ENCODE measurements around the gene ZBTB46.

Gene ZBTB46

GRCh38 chr20:63705232-63706026, 125.6 kb downstream of the ZBTB46 start:
- no peak overlapping the region for H3K4me3 ChIP-seq (replicated peaks; ENCODE audit: low read depth, low read length)
- no peak for DNase-seq (ENCODE audit: low read depth)
- no peak for TF ChIP-seq CTCF (IDR thresholded peaks at IDR 0.05; ENCODE audit: low read length, missing control alignments)

- no peak for DNase-seq (ENCODE audit: low read depth)
- no peak for TF ChIP-seq CTCF (IDR thresholded peaks at IDR 0.05; ENCODE audit: low read length, missing control alignments)
- no peak overlapping the region for H3K4me3 ChIP-seq (replicated peaks; ENCODE audit: low read depth, low read length)
These were observed 126.3 kb downstream of the ZBTB46 start for GRCh38 chr20:63704749-63705117.

GRCh38 chr20:63703976-63704748, 126.9 kb downstream of the ZBTB46 start:
- DNase-seq (ENCODE audit: low read depth) = no peak
- H3K4me3 ChIP-seq (replicated peaks; ENCODE audit: low read depth, low read length) = no peak overlapping the region
- no peak for TF ChIP-seq CTCF (IDR thresholded peaks at IDR 0.05; ENCODE audit: low read length, missing control alignments)

GRCh38 chr20:63703471-63703975, 127.5 kb downstream of the ZBTB46 start:
- no peak overlapping the region for H3K4me3 ChIP-seq (replicated peaks; ENCODE audit: low read depth, low read length)
- TF ChIP-seq CTCF (IDR thresholded peaks at IDR 0.05; ENCODE audit: low read length, missing control alignments) = no peak
- DNase-seq (ENCODE audit: low read depth) = no peak

- H3K4me3 ChIP-seq (replicated peaks; ENCODE audit: low read depth, low read length) = no peak overlapping the region
- no peak for TF ChIP-seq CTCF (IDR thresholded peaks at IDR 0.05; ENCODE audit: low read length, missing control alignments)
- no peak for DNase-seq (ENCODE audit: low read depth)
These were observed 128.2 kb downstream of the ZBTB46 start for GRCh38 chr20:63702751-63703470.

- DNase-seq (ENCODE audit: low read depth) = no peak
- H3K4me3 ChIP-seq (replicated peaks; ENCODE audit: low read depth, low read length) = no peak overlapping the region
- no peak for TF ChIP-seq CTCF (IDR thresholded peaks at IDR 0.05; ENCODE audit: low read length, missing control alignments)
These were observed 128.9 kb downstream of the ZBTB46 start for GRCh38 chr20:63702036-63702665.

Measured in fibroblast of pulmonary artery (primary cell).